HepG2 (cell line): ENCODE data around the gene HNRNPA1. TPM values are rescaled to one million over a fixed set of nuclear protein-coding genes. Genes with fewer than 3 reads are reported as not detected.

Source experiments
- ATF2 ChIP-seq: sonication (generic); formaldehyde crosslinking; IDR thresholded peaks from 2 replicates; pipeline ENCODE4 v1.4.0; 2020; ENCODE audit warnings: missing genetic modification reagents
- CBFB ChIP-seq: sonication (generic); formaldehyde crosslinking; IDR thresholded peaks from 2 replicates; pipeline ENCODE4 v1.4.0; 2020; ENCODE audit warnings: missing genetic modification reagents
- ELF3 ChIP-seq: IDR thresholded peaks from 2 replicates; pipeline ENCODE4 v1.6.1; 2016; ENCODE audit warnings: missing genetic modification reagents, missing compliant biosample characterization
- HDAC2 ChIP-seq: sonication (generic); formaldehyde crosslinking; IDR thresholded peaks from 2 replicates; pipeline ENCODE4 v1.4.0; 2020; ENCODE audit warnings: missing genetic modification reagents
- MIER2 ChIP-seq: IDR thresholded peaks from 2 replicates; pipeline ENCODE4 v1.6.1; 2016; ENCODE audit warnings: missing biosample characterization, missing genetic modification reagents
- NFIB ChIP-seq: sonication (generic); formaldehyde crosslinking; IDR thresholded peaks from 2 replicates; pipeline ENCODE4 v1.9.0; 2021; ENCODE audit warnings: missing genetic modification reagents, mild to moderate bottlenecking, borderline replicate concordance
- PHF20 ChIP-seq: sonication (generic); formaldehyde crosslinking; IDR thresholded peaks from 2 replicates; pipeline ENCODE4 v1.5.0; 2020; ENCODE audit warnings: mild to moderate bottlenecking, missing genetic modification reagents
- RCOR2 ChIP-seq: IDR thresholded peaks from 2 replicates; pipeline ENCODE4 v1.6.1; 2016; ENCODE audit warnings: missing biosample characterization, missing genetic modification reagents
- SOX5 ChIP-seq: IDR thresholded peaks from 2 replicates; pipeline ENCODE4 v1.6.1; 2016; ENCODE audit warnings: borderline replicate concordance
- SP4 ChIP-seq: sonication (generic); formaldehyde crosslinking; IDR thresholded peaks from 2 replicates; pipeline ENCODE4 v1.8.1; 2023; ENCODE audit warnings: mild to moderate bottlenecking, missing genetic modification reagents
- SSRP1 ChIP-seq: IDR thresholded peaks from 2 replicates; pipeline ENCODE4 v1.6.1; 2016; ENCODE audit warnings: control low read depth
- TBX2 ChIP-seq: sonication (generic); formaldehyde crosslinking; IDR thresholded peaks from 2 replicates; pipeline ENCODE4 v1.5.0; 2020; ENCODE audit warnings: missing genetic modification reagents, mild to moderate bottlenecking, borderline replicate concordance
- ZKSCAN8 ChIP-seq: IDR thresholded peaks from 2 replicates; pipeline ENCODE4 v1.6.1; 2016; ENCODE audit warnings: borderline replicate concordance, missing genetic modification reagents, missing compliant biosample characterization
- ZMAT3 ChIP-seq: sonication (generic); formaldehyde crosslinking; conservative IDR thresholded peaks from 2 replicates; pipeline ENCODE4 v1.7.0; 2021; ENCODE audit warnings: missing genetic modification reagents
- ZNF343 ChIP-seq: sonication (generic); formaldehyde crosslinking; IDR thresholded peaks from 2 replicates; pipeline ENCODE4 v1.4.0; 2020; ENCODE audit warnings: mild to moderate bottlenecking, missing genetic modification reagents
- ZNF598 ChIP-seq: sonication (generic); formaldehyde crosslinking; IDR thresholded peaks from 2 replicates; pipeline ENCODE4 v1.5.1; 2020; ENCODE audit warnings: mild to moderate bottlenecking, missing genetic modification reagents, borderline replicate concordance
- ZNF720 ChIP-seq: sonication (generic); formaldehyde crosslinking; IDR thresholded peaks from 2 replicates; pipeline ENCODE4 v1.4.0; 2020; ENCODE audit warnings: missing genetic modification reagents
- ZNF790 ChIP-seq: sonication (generic); formaldehyde crosslinking; IDR thresholded peaks from 2 replicates; pipeline ENCODE4 v1.8.0; 2022; ENCODE audit warnings: missing genetic modification reagents, mild to moderate bottlenecking, borderline replicate concordance
- polyA plus RNA-seq, 8 experiments: library from polyadenylated mRNA; depleted of rRNA in 3 of 8; stranded (reverse) in 7 of 8; unstranded in 1 of 8; fragments of >200 nt; fragmentation: Illumina TruSeq in 4 of 8; extraction: Trizol in 4 of 8; gene quantifications; 2 replicates each; pipeline versions ENCODE4 v1.2.1 to v1.2.3, GENCODE V29; 2011 to 2016; ENCODE audit warnings: low read depth in 4 of 8, missing spikeins in 1 of 8, mixed read lengths in 1 of 8; ENCODE audit not compliant: insufficient read depth in 1 of 8
- total RNA-seq, 5 experiments: library from RNA; depleted of rRNA; stranded (reverse); fragments of >200 nt; fragmentation: Illumina TruSeq; extraction: Trizol; gene quantifications; 2 replicates each; pipeline ENCODE4 v1.2.3, GENCODE V29; 2016; ENCODE audit warnings: low read depth in 1 of 5
- TF ChIP-seq, protein P1 (sequence below): IDR thresholded peaks from 2 replicates; pipeline ENCODE4 v1.6.1; 2016; ENCODE audit warnings: low read depth, missing genetic modification reagents, missing compliant biosample characterization
- TF ChIP-seq, protein P2 (sequence below): sonication (generic); formaldehyde crosslinking; IDR thresholded peaks from 2 replicates; pipeline ENCODE4 v1.5.0; 2020; ENCODE audit warnings: missing genetic modification reagents
- TF ChIP-seq, protein P3 (sequence below): sonication (generic); formaldehyde crosslinking; IDR thresholded peaks from 2 replicates; pipeline ENCODE4 v1.4.0; 2020; ENCODE audit warnings: missing genetic modification reagents; ENCODE audit errors: not compliant biosample characterization

Gene HNRNPA1
- total and polyA plus RNA-seq, 2 of the 13 experiments (the other 11 are each of a cell fraction or from before 2014, with no cell fraction given), result 535 to 1,820 TPM

DNA sequence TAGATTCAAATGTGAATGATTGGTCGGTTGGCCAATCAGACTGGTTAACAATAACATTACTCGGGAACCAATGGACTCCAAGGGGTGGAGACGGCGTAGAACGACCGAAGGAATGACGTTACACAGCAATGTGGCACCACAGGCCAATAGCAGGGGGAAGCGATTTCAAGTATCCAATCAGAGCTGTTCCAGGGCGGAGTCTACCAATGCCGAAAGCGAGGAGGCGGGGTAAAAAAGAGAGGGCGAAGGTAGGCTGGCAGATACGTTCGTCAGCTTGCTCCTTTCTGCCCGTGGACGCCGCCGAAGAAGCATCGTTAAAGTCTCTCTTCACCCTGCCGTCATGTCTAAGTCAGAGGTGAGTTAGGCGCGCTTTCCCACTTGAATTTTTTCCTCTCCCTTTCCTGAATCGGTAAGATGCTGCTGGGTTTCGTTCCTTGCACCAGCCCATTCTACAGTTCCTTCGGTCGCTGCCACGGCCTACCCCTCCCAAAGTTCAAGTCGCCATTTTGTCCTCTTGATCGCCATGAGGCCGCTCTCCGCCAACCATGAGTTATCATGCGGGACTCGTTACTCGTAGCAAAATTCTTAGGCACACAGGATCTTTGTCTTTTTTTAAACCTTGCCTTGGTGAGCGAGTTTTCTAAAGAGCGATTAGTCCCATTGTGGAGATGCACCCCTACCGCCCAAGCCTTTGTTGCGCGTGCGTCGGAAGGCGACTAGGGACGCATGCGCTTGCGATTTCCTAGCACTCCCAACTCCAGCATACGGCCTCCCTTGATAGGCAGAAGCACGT, at the start of gene HNRNPA1 (continued):
- TF ChIP-seq, protein P1, sequence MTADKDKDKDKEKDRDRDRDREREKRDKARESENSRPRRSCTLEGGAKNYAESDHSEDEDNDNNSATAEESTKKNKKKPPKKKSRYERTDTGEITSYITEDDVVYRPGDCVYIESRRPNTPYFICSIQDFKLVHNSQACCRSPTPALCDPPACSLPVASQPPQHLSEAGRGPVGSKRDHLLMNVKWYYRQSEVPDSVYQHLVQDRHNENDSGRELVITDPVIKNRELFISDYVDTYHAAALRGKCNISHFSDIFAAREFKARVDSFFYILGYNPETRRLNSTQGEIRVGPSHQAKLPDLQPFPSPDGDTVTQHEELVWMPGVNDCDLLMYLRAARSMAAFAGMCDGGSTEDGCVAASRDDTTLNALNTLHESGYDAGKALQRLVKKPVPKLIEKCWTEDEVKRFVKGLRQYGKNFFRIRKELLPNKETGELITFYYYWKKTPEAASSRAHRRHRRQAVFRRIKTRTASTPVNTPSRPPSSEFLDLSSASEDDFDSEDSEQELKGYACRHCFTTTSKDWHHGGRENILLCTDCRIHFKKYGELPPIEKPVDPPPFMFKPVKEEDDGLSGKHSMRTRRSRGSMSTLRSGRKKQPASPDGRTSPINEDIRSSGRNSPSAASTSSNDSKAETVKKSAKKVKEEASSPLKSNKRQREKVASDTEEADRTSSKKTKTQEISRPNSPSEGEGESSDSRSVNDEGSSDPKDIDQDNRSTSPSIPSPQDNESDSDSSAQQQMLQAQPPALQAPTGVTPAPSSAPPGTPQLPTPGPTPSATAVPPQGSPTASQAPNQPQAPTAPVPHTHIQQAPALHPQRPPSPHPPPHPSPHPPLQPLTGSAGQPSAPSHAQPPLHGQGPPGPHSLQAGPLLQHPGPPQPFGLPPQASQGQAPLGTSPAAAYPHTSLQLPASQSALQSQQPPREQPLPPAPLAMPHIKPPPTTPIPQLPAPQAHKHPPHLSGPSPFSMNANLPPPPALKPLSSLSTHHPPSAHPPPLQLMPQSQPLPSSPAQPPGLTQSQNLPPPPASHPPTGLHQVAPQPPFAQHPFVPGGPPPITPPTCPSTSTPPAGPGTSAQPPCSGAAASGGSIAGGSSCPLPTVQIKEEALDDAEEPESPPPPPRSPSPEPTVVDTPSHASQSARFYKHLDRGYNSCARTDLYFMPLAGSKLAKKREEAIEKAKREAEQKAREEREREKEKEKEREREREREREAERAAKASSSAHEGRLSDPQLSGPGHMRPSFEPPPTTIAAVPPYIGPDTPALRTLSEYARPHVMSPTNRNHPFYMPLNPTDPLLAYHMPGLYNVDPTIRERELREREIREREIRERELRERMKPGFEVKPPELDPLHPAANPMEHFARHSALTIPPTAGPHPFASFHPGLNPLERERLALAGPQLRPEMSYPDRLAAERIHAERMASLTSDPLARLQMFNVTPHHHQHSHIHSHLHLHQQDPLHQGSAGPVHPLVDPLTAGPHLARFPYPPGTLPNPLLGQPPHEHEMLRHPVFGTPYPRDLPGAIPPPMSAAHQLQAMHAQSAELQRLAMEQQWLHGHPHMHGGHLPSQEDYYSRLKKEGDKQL (CRISPR knock-in tag), result no peak
- TF ChIP-seq, protein P2, sequence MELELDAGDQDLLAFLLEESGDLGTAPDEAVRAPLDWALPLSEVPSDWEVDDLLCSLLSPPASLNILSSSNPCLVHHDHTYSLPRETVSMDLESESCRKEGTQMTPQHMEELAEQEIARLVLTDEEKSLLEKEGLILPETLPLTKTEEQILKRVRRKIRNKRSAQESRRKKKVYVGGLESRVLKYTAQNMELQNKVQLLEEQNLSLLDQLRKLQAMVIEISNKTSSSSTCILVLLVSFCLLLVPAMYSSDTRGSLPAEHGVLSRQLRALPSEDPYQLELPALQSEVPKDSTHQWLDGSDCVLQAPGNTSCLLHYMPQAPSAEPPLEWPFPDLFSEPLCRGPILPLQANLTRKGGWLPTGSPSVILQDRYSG (CRISPR knock-in tag), result peak; percentile 90; the same call in 1 of the 2 replicates
- TF ChIP-seq RCOR2 (CRISPR knock-in tag), result no peak
- 0 out of 2 replicates have a peak, but pooled peaks have one; percentile 7 for TF ChIP-seq ELF3 (CRISPR knock-in tag)
- TF ChIP-seq HDAC2 (CRISPR knock-in tag), result 0 out of 2 replicates have a peak, but pooled peaks have one; percentile 14
- TF ChIP-seq SSRP1, result peak; percentile 93
- TF ChIP-seq ZNF343, result no peak
- TF ChIP-seq TBX2 (CRISPR knock-in tag), result peak; percentile 85
- peak; percentile 34; the same call in 1 of the 2 replicates for TF ChIP-seq ZKSCAN8 (CRISPR knock-in tag)
- TF ChIP-seq ZNF720 (CRISPR knock-in tag), result no peak
- TF ChIP-seq ZNF598 (CRISPR knock-in tag), result peak; percentile 60; the same call in 1 of the 2 replicates
- no peak for TF ChIP-seq ZNF790
- peak; percentile 85 for TF ChIP-seq SP4 (CRISPR knock-in tag)
- TF ChIP-seq ZMAT3 (CRISPR knock-in tag), result peak; percentile 65; the same call in 1 of the 2 replicates
- TF ChIP-seq PHF20 (CRISPR knock-in tag), result 0 out of 2 replicates have a peak, but pooled peaks have one; percentile 50
- TF ChIP-seq ATF2 (CRISPR knock-in tag), result peak; percentile 37; the same call in 1 of the 2 replicates
- no peak for TF ChIP-seq NFIB (CRISPR knock-in tag)
- no peak for TF ChIP-seq MIER2 (CRISPR knock-in tag)
- TF ChIP-seq SOX5, result 0 out of 2 replicates have a peak, but pooled peaks have one; percentile 14
- TF ChIP-seq, protein P3, sequence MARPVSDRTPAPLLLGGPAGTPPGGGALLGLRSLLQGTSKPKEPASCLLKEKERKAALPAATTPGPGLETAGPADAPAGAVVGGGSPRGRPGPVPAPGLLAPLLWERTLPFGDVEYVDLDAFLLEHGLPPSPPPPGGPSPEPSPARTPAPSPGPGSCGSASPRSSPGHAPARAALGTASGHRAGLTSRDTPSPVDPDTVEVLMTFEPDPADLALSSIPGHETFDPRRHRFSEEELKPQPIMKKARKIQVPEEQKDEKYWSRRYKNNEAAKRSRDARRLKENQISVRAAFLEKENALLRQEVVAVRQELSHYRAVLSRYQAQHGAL (CRISPR knock-in tag), result peak; percentile 78
- TF ChIP-seq CBFB, result peak; percentile 27; the same call in 1 of the 2 replicates
